H1 (cell line): Measurements from ENCODE around the gene CXXC5. TPM values are rescaled to one million over a fixed set of nuclear protein-coding genes. Genes with fewer than 3 reads are reported as not detected.

ENCODE experiments used
- CTCF ChIA-PET: fragments of 300-600 bp; sonication (Branson Sonifier 250); formaldehyde crosslinking; loops from one replicate; lab custom pipeline; 2021; ENCODE audit not compliant: partially characterized antibody; lab: Charles Lee
- POLR2A ChIA-PET: fragments of 300-600 bp; sonication (Branson Sonifier 250); formaldehyde crosslinking; loops from one replicate; lab custom pipeline; 2021; ENCODE audit warnings: inconsistent platforms; ENCODE audit not compliant: partially characterized antibody; lab: Charles Lee
- DNase-seq, 2 experiments: peaks; one replicate each; pipeline versions ENCODE4 v3.0.0 to v3.0.0-alpha.2; 2010 to 2022; ENCODE audit warnings: low spot score in 2 of 2, low read depth in 1 of 2, mixed read lengths in 1 of 2
- FAIRE-seq: peaks from 2 replicates; lab custom pipeline; 2011; peaks lifted over from hg19 to GRCh38; lab: Jason Lieb, UNC
- H2AFZ ChIP-seq: 2 replicates; pipeline ENCODE4 v1.8.1; 2012; ENCODE audit warnings: low read length, inconsistent platforms
- H2AK5ac ChIP-seq: 2 replicates; pipeline ENCODE4 v1.6.1; 2013; ENCODE audit warnings: low read depth, low read length
- H2BK120ac ChIP-seq: replicated peaks from 2 replicates; pipeline ENCODE3; 2013; ENCODE audit warnings: low read depth, low read length, inconsistent platforms
- H2BK12ac ChIP-seq: 2 replicates; pipeline ENCODE4 v1.6.1; 2013; ENCODE audit warnings: low read depth, low read length
- H2BK15ac ChIP-seq: 2 replicates; pipeline ENCODE4 v1.6.1; 2013; ENCODE audit warnings: low read length
- H2BK20ac ChIP-seq: 2 replicates; pipeline ENCODE4 v1.6.1; 2013; ENCODE audit warnings: low read length
- H2BK5ac ChIP-seq: 2 replicates; pipeline ENCODE4 v1.6.1; 2013; ENCODE audit warnings: low read depth, low read length
- H3K14ac ChIP-seq: 2 replicates; pipeline ENCODE4 v1.6.1; 2013; ENCODE audit warnings: inconsistent platforms; ENCODE audit not compliant: insufficient read length
- H3K18ac ChIP-seq: 2 replicates; pipeline ENCODE4 v1.6.1; 2013; ENCODE audit warnings: low read length; ENCODE audit errors: extremely low read depth
- H3K23ac ChIP-seq: 2 replicates; pipeline ENCODE4 v1.6.1; 2013; ENCODE audit warnings: inconsistent platforms; ENCODE audit not compliant: insufficient read length
- H3K23me2 ChIP-seq: 2 replicates; pipeline ENCODE4 v1.6.1; 2013; ENCODE audit warnings: low read depth, low read length
- H3K27ac ChIP-seq: 2 replicates; pipeline ENCODE4 v1.6.1; 2011; ENCODE audit warnings: low read depth, low read length, inconsistent platforms
- H3K27me3 ChIP-seq, 4 experiments: replicated peaks in 1 of 4; 1 replicate in 1 of 4; 2 replicates in 3 of 4; pipeline versions ENCODE4 v1.6.1 to v1.8.1; 2011 to 2013; ENCODE audit warnings: low read length in 3 of 4, mild to moderate bottlenecking in 3 of 4, inconsistent platforms in 2 of 4, mixed read lengths in 2 of 4, moderate library complexity in 1 of 4; ENCODE audit not compliant: control insufficient read depth in 3 of 4, insufficient read depth in 3 of 4; ENCODE audit errors: extremely low read depth in 1 of 4
- H3K36me3 ChIP-seq, 4 experiments: 2 replicates each; pipeline versions ENCODE4 v1.6.1 to v1.8.1; 2011 to 2013; ENCODE audit warnings: mild to moderate bottlenecking in 4 of 4, low read length in 3 of 4, moderate library complexity in 2 of 4, control low read depth in 1 of 4, inconsistent platforms in 1 of 4; ENCODE audit not compliant: insufficient read depth in 4 of 4, control insufficient read depth in 2 of 4
- H3K4ac ChIP-seq: replicated peaks from 2 replicates; pipeline ENCODE3; 2013; ENCODE audit warnings: low read length, low read depth, mixed read lengths, inconsistent platforms; ENCODE audit not compliant: insufficient read length
- H3K4me1 ChIP-seq, 4 experiments: replicated peaks in 1 of 4; 1 replicate in 1 of 4; 2 replicates in 3 of 4; pipeline versions ENCODE4 v1.6.1 to v1.8.1; 2011 to 2013; ENCODE audit warnings: low read length in 3 of 4, inconsistent platforms in 2 of 4, mixed read lengths in 1 of 4; ENCODE audit not compliant: insufficient read depth in 4 of 4, control insufficient read depth in 3 of 4
- H3K4me2 ChIP-seq, 2 experiments: 2 replicates each; pipeline versions ENCODE4 v1.6.1 to v1.8.1; 2011 to 2013; ENCODE audit warnings: low read depth in 2 of 2, low read length in 2 of 2, control low read depth in 1 of 2, inconsistent platforms in 1 of 2, mild to moderate bottlenecking in 1 of 2; ENCODE audit not compliant: insufficient read depth in 1 of 2
- H3K4me3 ChIP-seq, 4 experiments: fragments of 200-600, 300-600 bp in 1 of 4; sonication (generic), shearing (Covaris generic), sonication (Bioruptor Twin) in 1 of 4; 2 replicates each; pipeline versions ENCODE4 v1.5.1 to v1.8.1; 2011 to 2016; ENCODE audit warnings: low read length in 4 of 4, low read depth in 3 of 4, control low read depth in 2 of 4, inconsistent platforms in 2 of 4, mild to moderate bottlenecking in 2 of 4, mixed read lengths in 1 of 4, moderate library complexity in 1 of 4; ENCODE audit not compliant: insufficient read depth in 2 of 4; ENCODE audit errors: extremely low read depth in 1 of 4
- H3K56ac ChIP-seq: replicated peaks from 2 replicates; pipeline ENCODE3; 2013; ENCODE audit warnings: low read depth, mild to moderate bottlenecking, mixed read lengths, low read length, inconsistent platforms; ENCODE audit not compliant: insufficient read length
- H3K79me1 ChIP-seq: 2 replicates; pipeline ENCODE4 v1.6.1; 2013; ENCODE audit warnings: low read depth, low read length, control low read depth
- H3K79me2 ChIP-seq, 2 experiments: 2 replicates each; pipeline versions ENCODE4 v1.6.1 to v1.8.1; 2012 to 2013; ENCODE audit warnings: low read length in 2 of 2, mild to moderate bottlenecking in 2 of 2, inconsistent platforms in 1 of 2; ENCODE audit not compliant: insufficient read depth in 2 of 2, control insufficient read depth in 1 of 2
- H3K9ac ChIP-seq, 4 experiments: replicated peaks in 1 of 4; 1 replicate in 1 of 4; 2 replicates in 3 of 4; pipeline versions ENCODE4 v1.6.1 to v1.8.1; 2011 to 2013; ENCODE audit warnings: low read depth in 3 of 4, low read length in 3 of 4, control low read depth in 2 of 4, mild to moderate bottlenecking in 2 of 4, moderate library complexity in 2 of 4, inconsistent platforms in 1 of 4; ENCODE audit errors: extremely low read depth in 1 of 4
- H3K9me3 ChIP-seq, 2 experiments: 2 replicates each; pipeline versions ENCODE4 v1.6.1 to v1.8.1; 2012 to 2013; ENCODE audit warnings: mild to moderate bottlenecking in 2 of 2, moderate library complexity in 2 of 2, control low read depth in 1 of 2, inconsistent platforms in 1 of 2, low read depth in 1 of 2, low read length in 1 of 2, mixed read lengths in 1 of 2; ENCODE audit not compliant: insufficient read depth in 2 of 2
- H4K20me1 ChIP-seq, 2 experiments: replicated peaks in 1 of 2; 2 replicates each; pipeline versions ENCODE3 to v1.8.1; 2011 to 2013; ENCODE audit warnings: inconsistent platforms in 2 of 2, low read length in 2 of 2, mild to moderate bottlenecking in 1 of 2; ENCODE audit not compliant: insufficient read depth in 2 of 2, control insufficient read depth in 1 of 2
- H4K5ac ChIP-seq: 2 replicates; pipeline ENCODE4 v1.6.1; 2013; ENCODE audit warnings: low read length, low read depth, mixed read lengths, inconsistent platforms; ENCODE audit not compliant: insufficient read length
- H4K8ac ChIP-seq: 2 replicates; pipeline ENCODE4 v1.8.0; 2013; ENCODE audit warnings: mild to moderate bottlenecking, moderate library complexity, low read length, inconsistent platforms; ENCODE audit not compliant: insufficient read depth; ENCODE audit errors: extremely low read depth
- H4K91ac ChIP-seq: replicated peaks from 2 replicates; pipeline ENCODE3; 2013; ENCODE audit warnings: low read length, mixed read lengths, inconsistent platforms; ENCODE audit not compliant: insufficient read length
- ASH2L ChIP-seq: fragments of 200-600, 300-600 bp; sonication (generic); IDR thresholded peaks from one replicate; pipeline ENCODE4 v1.7.1; 2017; ENCODE audit warnings: low read length
- BACH1 ChIP-seq: IDR thresholded peaks from 2 replicates; pipeline ENCODE4 v1.6.1; 2012; ENCODE audit warnings: low read length, improper control_type of control experiment
- MAFK ChIP-seq: IDR thresholded peaks from 2 replicates; pipeline ENCODE4 v1.6.1; 2012; ENCODE audit warnings: low read depth, mild to moderate bottlenecking, improper control_type of control experiment, low read length
- MAX ChIP-seq: IDR thresholded peaks from 2 replicates; pipeline ENCODE4 v1.6.1; 2012; ENCODE audit warnings: inconsistent platforms
- POLR2A ChIP-seq, 2 experiments: IDR thresholded peaks; 1 replicate in 1 of 2; 2 replicates in 1 of 2; pipeline ENCODE4 v1.6.1; 2011; ENCODE audit warnings: low read depth in 2 of 2, low read length in 2 of 2, mild to moderate bottlenecking in 2 of 2; ENCODE audit errors: control extremely low read depth in 1 of 2
- USF2 ChIP-seq: IDR thresholded peaks from 2 replicates; pipeline ENCODE4 v1.6.1; 2011; ENCODE audit warnings: low read length, improper control_type of control experiment
- WGBS, 2 experiments: shearing (Covaris generic) in 1 of 2; methylation state at CpG; one replicate each; pipeline versions ENCODE4 v1.1.6 to v1.1.7; 2013 to 2015; ENCODE audit warnings: low lambda C conversion rate in 2 of 2, mixed read lengths in 2 of 2, inconsistent platforms in 1 of 2, low coverage in 1 of 2, missing lambda C conversion rate in 1 of 2; ENCODE audit not compliant: insufficient replicate concordance in 2 of 2, insufficient coverage in 1 of 2, insufficient read length in 1 of 2; ENCODE audit errors: extremely low coverage in 1 of 2, missing lambda C conversion rate in 1 of 2; 5-methylcytosine and 5-hydroxymethylcytosine counted together
- polyA plus RNA-seq, 7 experiments: library from polyadenylated mRNA; depleted of rRNA in 3 of 7; stranded (reverse) in 5 of 7; unstranded in 2 of 7; fragments of >200 nt in 5 of 7; fragments of 200-250 nt in 2 of 7; gene quantifications; 1 replicate in 5 of 7; 2 replicates in 1 of 7; 4 replicates in 1 of 7; pipeline versions ENCODE4 v1.2.1 to v1.2.3, GENCODE V29; 2011 to 2013; ENCODE audit warnings: missing spikeins in 2 of 7, mixed read lengths in 2 of 7
- total RNA-seq: library from RNA; stranded (reverse); fragmentation: NEBNext Ultra II Directional; extraction: Animal tissue kit (Norgen Biotek cat#: 25700); gene quantifications from 2 replicates; pipeline ENCODE4 v1.2.1, GENCODE V29; 2021

CXXC5 gene
- total and polyA plus RNA-seq, 2 of the 8 experiments (the other 6 are each of a cell fraction or from before 2014, with no cell fraction given): 61.4 to 74.0 TPM

DNA sequence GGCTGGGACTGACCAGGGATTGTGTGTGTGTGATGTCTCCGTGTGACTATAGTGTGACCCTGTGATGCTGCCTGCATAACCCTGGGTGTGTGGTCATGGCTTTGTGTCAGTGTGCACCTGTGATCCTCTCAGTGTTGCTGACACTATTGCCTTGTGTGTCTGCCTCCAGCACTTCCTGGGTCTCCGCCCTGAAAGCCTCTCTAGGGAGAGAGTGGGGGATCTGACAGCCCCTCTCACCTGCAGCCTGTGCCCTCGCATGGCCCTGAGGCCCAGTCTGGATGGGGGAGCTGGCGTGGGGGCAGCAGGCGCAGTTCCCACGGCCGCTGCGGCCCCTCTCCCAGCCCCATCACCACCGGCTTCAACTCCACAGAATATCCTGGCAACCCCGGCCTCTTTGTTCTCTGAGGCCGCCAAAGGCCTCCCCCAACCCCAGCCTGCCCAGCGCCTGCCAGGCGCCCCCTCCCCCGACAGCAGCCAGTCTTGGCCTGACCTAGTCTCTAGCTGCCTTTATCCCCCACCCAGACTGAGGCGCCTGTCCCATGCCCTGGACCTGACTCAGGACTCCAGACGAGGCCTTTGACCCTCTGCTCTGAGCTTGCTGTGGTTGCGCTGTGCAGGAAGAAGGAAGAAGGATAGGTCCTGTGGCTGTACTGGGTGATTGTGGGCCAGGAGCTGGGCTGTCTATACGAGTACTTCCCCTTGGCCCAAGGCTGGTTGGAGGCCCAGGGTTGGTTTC is 38.7 kb downstream of the CXXC5 start:
- no peak overlapping the region for H3K27ac ChIP-seq
- CTCF ChIA-PET: interaction anchor here (0.7 to 7.7 kb wide), 9 partner anchors 9 to 89 kb away, joined by 3 to 97 read pairs (median 5); no protein-coding TSS in a partner anchor
- no peak overlapping the region for H3K9ac ChIP-seq
- no peak overlapping the region for H3K23ac ChIP-seq
- H3K56ac ChIP-seq: no peak overlapping the region
- 0 out of 2 replicates have a peak overlapping the region, but pooled peaks have one; percentile 67 for H2BK5ac ChIP-seq
- H2AK5ac ChIP-seq: peak overlapping the region; percentile 97
- H2BK15ac ChIP-seq: peak overlapping the region; percentile 99
- no peak overlapping the region for H3K14ac ChIP-seq
- peaks cover 14 to 35% of the 10 kb centered on the region in 2 experiments for H4K20me1 ChIP-seq
- H3K27me3 ChIP-seq: peaks cover 0 to 4% (median 0%) of the 10 kb centered on the region in 4 experiments; a peak in 2 of 7 replicates
- peak overlapping the region; percentile 99 for H2BK12ac ChIP-seq
- H3K18ac ChIP-seq: peak overlapping the region; percentile 38
- peaks cover 7% of the 10 kb centered on the region for H3K79me1 ChIP-seq
- FAIRE-seq: no peak
- no peak overlapping the region for H3K4me3 ChIP-seq
- 82% methylated on average over 13 of the region's 18 CpGs; no CpG with 5 or more reads in 1 of the 2 experiments for WGBS, 2 experiments
- H2BK20ac ChIP-seq: peak overlapping the region; percentile 93; the same call in 1 of the 2 replicates
- no peak for DNase-seq
- no peak overlapping the region for H4K5ac ChIP-seq
- H4K8ac ChIP-seq: no peak overlapping the region
- peak overlapping the region; percentile 86 for H3K4ac ChIP-seq
- H4K91ac ChIP-seq: peak overlapping the region; percentile 86
- peaks cover 39 to 69% (median 61%) of the 10 kb centered on the region in 4 experiments for H3K4me1 ChIP-seq
- no peaks in the 10 kb centered on the region for H3K23me2 ChIP-seq
- H3K79me2 ChIP-seq: no peaks in the 10 kb centered on the region
- TF ChIP-seq BACH1: no peak
- TF ChIP-seq MAFK: no peak
- TF ChIP-seq MAX: peak; percentile 23; the same call in 1 of the 2 replicates
- TF ChIP-seq USF2: no peak
- TF ChIP-seq POLR2A (IDR thresholded peaks at IDR 0.05; ENCODE audit: control extremely low read depth in 1 of 2, low read depth in 2 of 2, low read length in 2 of 2): 0 out of 3 replicates have a peak, but pooled peaks of 1 of the 2 experiments have one; percentile 12
- TF ChIP-seq ASH2L: peak; percentile 24
- TF ChIP-seq, all 59 proteins: peak for 3
- no peaks in the 10 kb centered on the region for H3K9me3 ChIP-seq
- H3K36me3 ChIP-seq: peaks cover 0 to 7% (median 2%) of the 10 kb centered on the region in 4 experiments; a peak in 1 of 8 replicates
- no peak overlapping the region for H2BK120ac ChIP-seq
- H3K4me2 ChIP-seq: 0 out of 4 replicates have a peak overlapping the region, but pooled peaks of 1 of the 2 experiments have one; percentile 8
- POLR2A ChIA-PET: interaction anchor here (0.6 to 9.8 kb wide), 11 partner anchors 8 to 80 kb away, joined by 3 to 76 read pairs (median 3); partner anchors contain the start of gene CXXC5
- H2AFZ ChIP-seq: no peak overlapping the region
